ENCODE measurements around the gene RNF181. TPM values are rescaled to one million over a fixed set of nuclear protein-coding genes. Genes with fewer than 3 reads are reported as not detected.

RNF181 gene
- total and polyA plus RNA-seq, 2 of the 13 experiments (the other 11 are each of a cell fraction or from before 2014, with no cell fraction given): 224 to 578 TPM

DNA sequence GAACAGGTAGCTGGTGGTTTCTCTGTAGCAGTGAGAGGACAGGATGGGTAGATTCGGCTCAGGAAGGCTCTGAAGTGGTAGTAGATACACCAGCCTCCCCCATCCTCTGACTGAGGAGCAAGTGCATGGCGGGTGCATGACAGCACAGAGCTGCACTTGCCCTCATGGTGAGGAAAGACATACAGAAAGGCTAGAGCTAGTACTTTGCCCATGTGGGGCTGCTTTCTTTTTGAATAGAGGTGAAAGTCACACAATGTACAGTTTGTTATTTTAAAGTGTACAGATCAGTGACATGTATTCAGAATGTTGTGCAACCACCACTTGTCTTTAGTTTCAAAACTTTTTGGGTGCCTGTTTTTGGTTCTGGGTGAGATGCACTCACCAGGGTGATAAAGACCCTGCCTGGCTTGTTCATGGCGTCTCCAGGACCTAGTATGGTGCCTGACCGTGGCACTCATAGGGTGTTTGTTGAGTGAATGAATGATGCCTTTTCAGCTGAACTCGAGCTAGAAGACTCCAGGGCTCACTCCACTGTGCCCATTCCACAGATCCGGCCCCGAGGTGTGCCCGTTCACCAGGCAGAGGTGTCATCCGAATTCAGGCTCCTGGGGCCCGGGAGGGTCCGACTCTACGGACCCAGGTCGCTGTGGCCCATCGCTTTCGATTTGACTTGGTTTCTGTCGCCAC lies 11.7 kb upstream of the RNF181 start (continued):
- TF ChIP-seq, protein P1, sequence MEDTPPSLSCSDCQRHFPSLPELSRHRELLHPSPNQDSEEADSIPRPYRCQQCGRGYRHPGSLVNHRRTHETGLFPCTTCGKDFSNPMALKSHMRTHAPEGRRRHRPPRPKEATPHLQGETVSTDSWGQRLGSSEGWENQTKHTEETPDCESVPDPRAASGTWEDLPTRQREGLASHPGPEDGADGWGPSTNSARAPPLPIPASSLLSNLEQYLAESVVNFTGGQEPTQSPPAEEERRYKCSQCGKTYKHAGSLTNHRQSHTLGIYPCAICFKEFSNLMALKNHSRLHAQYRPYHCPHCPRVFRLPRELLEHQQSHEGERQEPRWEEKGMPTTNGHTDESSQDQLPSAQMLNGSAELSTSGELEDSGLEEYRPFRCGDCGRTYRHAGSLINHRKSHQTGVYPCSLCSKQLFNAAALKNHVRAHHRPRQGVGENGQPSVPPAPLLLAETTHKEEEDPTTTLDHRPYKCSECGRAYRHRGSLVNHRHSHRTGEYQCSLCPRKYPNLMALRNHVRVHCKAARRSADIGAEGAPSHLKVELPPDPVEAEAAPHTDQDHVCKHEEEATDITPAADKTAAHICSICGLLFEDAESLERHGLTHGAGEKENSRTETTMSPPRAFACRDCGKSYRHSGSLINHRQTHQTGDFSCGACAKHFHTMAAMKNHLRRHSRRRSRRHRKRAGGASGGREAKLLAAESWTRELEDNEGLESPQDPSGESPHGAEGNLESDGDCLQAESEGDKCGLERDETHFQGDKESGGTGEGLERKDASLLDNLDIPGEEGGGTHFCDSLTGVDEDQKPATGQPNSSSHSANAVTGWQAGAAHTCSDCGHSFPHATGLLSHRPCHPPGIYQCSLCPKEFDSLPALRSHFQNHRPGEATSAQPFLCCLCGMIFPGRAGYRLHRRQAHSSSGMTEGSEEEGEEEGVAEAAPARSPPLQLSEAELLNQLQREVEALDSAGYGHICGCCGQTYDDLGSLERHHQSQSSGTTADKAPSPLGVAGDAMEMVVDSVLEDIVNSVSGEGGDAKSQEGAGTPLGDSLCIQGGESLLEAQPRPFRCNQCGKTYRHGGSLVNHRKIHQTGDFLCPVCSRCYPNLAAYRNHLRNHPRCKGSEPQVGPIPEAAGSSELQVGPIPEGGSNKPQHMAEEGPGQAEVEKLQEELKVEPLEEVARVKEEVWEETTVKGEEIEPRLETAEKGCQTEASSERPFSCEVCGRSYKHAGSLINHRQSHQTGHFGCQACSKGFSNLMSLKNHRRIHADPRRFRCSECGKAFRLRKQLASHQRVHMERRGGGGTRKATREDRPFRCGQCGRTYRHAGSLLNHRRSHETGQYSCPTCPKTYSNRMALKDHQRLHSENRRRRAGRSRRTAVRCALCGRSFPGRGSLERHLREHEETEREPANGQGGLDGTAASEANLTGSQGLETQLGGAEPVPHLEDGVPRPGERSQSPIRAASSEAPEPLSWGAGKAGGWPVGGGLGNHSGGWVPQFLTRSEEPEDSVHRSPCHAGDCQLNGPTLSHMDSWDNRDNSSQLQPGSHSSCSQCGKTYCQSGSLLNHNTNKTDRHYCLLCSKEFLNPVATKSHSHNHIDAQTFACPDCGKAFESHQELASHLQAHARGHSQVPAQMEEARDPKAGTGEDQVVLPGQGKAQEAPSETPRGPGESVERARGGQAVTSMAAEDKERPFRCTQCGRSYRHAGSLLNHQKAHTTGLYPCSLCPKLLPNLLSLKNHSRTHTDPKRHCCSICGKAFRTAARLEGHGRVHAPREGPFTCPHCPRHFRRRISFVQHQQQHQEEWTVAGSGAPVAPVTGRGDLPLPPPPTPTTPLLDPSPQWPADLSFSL (CRISPR knock-in tag; IDR thresholded peaks at IDR 0.05): no peak; the same call in none of the 2 replicates
- TF ChIP-seq RFX3 (CRISPR knock-in tag; IDR thresholded peaks at IDR 0.05) (no peak), ZFP36L1 (CRISPR knock-in tag; IDR thresholded peaks at IDR 0.05) (no peak), ZNF496 (CRISPR knock-in tag; IDR thresholded peaks at IDR 0.05; ENCODE audit: insufficient replicate concordance) (no peak), ZBTB21 (CRISPR knock-in tag; IDR thresholded peaks at IDR 0.05) (no peak), MAFF (IDR thresholded peaks at IDR 0.05; ENCODE audit: low read depth, low read length) (no peak), TEAD2 (CRISPR knock-in tag; IDR thresholded peaks at IDR 0.05) (no peak), ZNF530 (CRISPR knock-in tag; IDR thresholded peaks at IDR 0.05; ENCODE audit: low read depth) (no peak)
- TF ChIP-seq, protein P2, sequence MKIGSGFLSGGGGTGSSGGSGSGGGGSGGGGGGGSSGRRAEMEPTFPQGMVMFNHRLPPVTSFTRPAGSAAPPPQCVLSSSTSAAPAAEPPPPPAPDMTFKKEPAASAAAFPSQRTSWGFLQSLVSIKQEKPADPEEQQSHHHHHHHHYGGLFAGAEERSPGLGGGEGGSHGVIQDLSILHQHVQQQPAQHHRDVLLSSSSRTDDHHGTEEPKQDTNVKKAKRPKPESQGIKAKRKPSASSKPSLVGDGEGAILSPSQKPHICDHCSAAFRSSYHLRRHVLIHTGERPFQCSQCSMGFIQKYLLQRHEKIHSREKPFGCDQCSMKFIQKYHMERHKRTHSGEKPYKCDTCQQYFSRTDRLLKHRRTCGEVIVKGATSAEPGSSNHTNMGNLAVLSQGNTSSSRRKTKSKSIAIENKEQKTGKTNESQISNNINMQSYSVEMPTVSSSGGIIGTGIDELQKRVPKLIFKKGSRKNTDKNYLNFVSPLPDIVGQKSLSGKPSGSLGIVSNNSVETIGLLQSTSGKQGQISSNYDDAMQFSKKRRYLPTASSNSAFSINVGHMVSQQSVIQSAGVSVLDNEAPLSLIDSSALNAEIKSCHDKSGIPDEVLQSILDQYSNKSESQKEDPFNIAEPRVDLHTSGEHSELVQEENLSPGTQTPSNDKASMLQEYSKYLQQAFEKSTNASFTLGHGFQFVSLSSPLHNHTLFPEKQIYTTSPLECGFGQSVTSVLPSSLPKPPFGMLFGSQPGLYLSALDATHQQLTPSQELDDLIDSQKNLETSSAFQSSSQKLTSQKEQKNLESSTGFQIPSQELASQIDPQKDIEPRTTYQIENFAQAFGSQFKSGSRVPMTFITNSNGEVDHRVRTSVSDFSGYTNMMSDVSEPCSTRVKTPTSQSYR (CRISPR knock-in tag; IDR thresholded peaks at IDR 0.05; ENCODE audit: borderline replicate concordance): no peak
- TF ChIP-seq, protein P3, sequence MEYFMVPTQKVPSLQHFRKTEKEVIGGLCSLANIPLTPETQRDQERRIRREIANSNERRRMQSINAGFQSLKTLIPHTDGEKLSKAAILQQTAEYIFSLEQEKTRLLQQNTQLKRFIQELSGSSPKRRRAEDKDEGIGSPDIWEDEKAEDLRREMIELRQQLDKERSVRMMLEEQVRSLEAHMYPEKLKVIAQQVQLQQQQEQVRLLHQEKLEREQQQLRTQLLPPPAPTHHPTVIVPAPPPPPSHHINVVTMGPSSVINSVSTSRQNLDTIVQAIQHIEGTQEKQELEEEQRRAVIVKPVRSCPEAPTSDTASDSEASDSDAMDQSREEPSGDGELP (IDR thresholded peaks at IDR 0.05; ENCODE audit: borderline replicate concordance, low read depth): no peak
- TF ChIP-seq, protein P4, sequence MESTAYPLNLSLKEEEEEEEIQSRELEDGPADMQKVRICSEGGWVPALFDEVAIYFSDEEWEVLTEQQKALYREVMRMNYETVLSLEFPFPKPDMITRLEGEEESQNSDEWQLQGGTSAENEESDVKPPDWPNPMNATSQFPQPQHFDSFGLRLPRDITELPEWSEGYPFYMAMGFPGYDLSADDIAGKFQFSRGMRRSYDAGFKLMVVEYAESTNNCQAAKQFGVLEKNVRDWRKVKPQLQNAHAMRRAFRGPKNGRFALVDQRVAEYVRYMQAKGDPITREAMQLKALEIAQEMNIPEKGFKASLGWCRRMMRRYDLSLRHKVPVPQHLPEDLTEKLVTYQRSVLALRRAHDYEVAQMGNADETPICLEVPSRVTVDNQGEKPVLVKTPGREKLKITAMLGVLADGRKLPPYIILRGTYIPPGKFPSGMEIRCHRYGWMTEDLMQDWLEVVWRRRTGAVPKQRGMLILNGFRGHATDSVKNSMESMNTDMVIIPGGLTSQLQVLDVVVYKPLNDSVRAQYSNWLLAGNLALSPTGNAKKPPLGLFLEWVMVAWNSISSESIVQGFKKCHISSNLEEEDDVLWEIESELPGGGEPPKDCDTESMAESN (CRISPR knock-in tag; conservative IDR thresholded peaks at IDR 0.05): no peak; the same call in 1 of the 2 replicates
- TF ChIP-seq, protein P5, sequence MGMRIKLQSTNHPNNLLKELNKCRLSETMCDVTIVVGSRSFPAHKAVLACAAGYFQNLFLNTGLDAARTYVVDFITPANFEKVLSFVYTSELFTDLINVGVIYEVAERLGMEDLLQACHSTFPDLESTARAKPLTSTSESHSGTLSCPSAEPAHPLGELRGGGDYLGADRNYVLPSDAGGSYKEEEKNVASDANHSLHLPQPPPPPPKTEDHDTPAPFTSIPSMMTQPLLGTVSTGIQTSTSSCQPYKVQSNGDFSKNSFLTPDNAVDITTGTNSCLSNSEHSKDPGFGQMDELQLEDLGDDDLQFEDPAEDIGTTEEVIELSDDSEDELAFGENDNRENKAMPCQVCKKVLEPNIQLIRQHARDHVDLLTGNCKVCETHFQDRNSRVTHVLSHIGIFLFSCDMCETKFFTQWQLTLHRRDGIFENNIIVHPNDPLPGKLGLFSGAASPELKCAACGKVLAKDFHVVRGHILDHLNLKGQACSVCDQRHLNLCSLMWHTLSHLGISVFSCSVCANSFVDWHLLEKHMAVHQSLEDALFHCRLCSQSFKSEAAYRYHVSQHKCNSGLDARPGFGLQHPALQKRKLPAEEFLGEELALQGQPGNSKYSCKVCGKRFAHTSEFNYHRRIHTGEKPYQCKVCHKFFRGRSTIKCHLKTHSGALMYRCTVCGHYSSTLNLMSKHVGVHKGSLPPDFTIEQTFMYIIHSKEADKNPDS (CRISPR knock-in tag; IDR thresholded peaks at IDR 0.05): no peak
